ENCODE measurements around the gene SORCS1. TPM values are rescaled to one million over a fixed set of nuclear protein-coding genes. Genes with fewer than 3 reads are reported as not detected.

SORCS1 gene
- total and polyA plus RNA-seq, 2 experiments from 2014 or later, result 2.9 to 8.9 TPM

DNA sequence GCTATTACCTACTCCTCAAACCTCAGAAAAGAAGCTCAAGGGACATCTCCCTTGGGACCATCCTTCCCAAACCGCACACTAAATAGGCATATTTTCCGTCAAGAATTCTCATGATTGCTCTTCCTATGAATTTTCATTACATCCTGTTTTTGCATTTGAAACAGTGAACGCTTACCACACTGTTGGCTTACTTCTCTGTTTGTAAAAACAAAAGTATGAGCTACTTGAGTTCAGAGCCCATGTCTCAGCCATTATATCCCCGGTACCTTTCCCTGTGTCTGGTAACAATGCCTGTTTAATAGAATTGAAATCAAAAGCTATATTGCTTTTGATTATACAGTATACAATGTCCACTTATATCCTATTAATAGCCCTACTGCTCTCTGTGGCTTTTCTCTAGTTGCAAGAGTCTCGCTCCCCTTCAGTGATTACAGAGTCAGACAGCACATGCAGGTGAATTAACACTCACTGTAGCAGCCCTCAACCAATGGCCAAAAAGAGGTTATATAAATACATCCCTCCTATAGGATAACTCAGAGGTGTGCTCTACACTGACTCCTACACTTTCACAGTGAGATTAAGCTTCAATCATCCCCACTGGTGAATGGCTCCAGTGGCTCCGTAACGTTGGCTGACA, 264.4 kb downstream of the SORCS1 start:
- Histone ChIP-seq H3K27me3 (ENCODE audit: insufficient read depth) (no peaks in the 10 kb centered on the region), H2AFZ (no peak overlapping the region), H3K79me2 (replicated peaks; ENCODE audit: insufficient read depth) (no peaks in the 10 kb centered on the region), H3K4me2 (no peak overlapping the region), H3K4me3 (no peak overlapping the region), H3K27ac (ENCODE audit: low read depth) (no peak overlapping the region), H4K20me1 (replicated peaks; ENCODE audit: insufficient read depth) (no peaks in the 10 kb centered on the region), H3F3A (replicated peaks; ENCODE audit: low read depth) (no peaks in the 10 kb centered on the region), H3K36me3 (ENCODE audit: insufficient read depth) (no peaks in the 10 kb centered on the region), H3K9me2 (ENCODE audit: insufficient read depth) (no peaks in the 10 kb centered on the region), H3K4me1 (ENCODE audit: insufficient read depth) (peaks cover 17% of the 10 kb centered on the region)
- Mint-ChIP-seq H3K4me1 (peaks cover 17% of the 10 kb centered on the region), H3K27me3 (ENCODE audit: insufficient read depth, low read depth, poor library complexity) (no peaks in the 10 kb centered on the region), H3K36me3 (ENCODE audit: low read depth) (no peaks in the 10 kb centered on the region), H3K9me3 (no peaks in the 10 kb centered on the region), H3K27ac (no peak overlapping the region), H3K4me3 (no peak overlapping the region)
- no peak for DNase-seq (ENCODE audit: low spot score)
- no peak for ATAC-seq
- TF ChIP-seq, protein P1, sequence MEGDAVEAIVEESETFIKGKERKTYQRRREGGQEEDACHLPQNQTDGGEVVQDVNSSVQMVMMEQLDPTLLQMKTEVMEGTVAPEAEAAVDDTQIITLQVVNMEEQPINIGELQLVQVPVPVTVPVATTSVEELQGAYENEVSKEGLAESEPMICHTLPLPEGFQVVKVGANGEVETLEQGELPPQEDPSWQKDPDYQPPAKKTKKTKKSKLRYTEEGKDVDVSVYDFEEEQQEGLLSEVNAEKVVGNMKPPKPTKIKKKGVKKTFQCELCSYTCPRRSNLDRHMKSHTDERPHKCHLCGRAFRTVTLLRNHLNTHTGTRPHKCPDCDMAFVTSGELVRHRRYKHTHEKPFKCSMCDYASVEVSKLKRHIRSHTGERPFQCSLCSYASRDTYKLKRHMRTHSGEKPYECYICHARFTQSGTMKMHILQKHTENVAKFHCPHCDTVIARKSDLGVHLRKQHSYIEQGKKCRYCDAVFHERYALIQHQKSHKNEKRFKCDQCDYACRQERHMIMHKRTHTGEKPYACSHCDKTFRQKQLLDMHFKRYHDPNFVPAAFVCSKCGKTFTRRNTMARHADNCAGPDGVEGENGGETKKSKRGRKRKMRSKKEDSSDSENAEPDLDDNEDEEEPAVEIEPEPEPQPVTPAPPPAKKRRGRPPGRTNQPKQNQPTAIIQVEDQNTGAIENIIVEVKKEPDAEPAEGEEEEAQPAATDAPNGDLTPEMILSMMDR (conservative IDR thresholded peaks at IDR 0.05; ENCODE audit: low read depth in 2 of 2), result no peak
- TF ChIP-seq, protein P2, sequence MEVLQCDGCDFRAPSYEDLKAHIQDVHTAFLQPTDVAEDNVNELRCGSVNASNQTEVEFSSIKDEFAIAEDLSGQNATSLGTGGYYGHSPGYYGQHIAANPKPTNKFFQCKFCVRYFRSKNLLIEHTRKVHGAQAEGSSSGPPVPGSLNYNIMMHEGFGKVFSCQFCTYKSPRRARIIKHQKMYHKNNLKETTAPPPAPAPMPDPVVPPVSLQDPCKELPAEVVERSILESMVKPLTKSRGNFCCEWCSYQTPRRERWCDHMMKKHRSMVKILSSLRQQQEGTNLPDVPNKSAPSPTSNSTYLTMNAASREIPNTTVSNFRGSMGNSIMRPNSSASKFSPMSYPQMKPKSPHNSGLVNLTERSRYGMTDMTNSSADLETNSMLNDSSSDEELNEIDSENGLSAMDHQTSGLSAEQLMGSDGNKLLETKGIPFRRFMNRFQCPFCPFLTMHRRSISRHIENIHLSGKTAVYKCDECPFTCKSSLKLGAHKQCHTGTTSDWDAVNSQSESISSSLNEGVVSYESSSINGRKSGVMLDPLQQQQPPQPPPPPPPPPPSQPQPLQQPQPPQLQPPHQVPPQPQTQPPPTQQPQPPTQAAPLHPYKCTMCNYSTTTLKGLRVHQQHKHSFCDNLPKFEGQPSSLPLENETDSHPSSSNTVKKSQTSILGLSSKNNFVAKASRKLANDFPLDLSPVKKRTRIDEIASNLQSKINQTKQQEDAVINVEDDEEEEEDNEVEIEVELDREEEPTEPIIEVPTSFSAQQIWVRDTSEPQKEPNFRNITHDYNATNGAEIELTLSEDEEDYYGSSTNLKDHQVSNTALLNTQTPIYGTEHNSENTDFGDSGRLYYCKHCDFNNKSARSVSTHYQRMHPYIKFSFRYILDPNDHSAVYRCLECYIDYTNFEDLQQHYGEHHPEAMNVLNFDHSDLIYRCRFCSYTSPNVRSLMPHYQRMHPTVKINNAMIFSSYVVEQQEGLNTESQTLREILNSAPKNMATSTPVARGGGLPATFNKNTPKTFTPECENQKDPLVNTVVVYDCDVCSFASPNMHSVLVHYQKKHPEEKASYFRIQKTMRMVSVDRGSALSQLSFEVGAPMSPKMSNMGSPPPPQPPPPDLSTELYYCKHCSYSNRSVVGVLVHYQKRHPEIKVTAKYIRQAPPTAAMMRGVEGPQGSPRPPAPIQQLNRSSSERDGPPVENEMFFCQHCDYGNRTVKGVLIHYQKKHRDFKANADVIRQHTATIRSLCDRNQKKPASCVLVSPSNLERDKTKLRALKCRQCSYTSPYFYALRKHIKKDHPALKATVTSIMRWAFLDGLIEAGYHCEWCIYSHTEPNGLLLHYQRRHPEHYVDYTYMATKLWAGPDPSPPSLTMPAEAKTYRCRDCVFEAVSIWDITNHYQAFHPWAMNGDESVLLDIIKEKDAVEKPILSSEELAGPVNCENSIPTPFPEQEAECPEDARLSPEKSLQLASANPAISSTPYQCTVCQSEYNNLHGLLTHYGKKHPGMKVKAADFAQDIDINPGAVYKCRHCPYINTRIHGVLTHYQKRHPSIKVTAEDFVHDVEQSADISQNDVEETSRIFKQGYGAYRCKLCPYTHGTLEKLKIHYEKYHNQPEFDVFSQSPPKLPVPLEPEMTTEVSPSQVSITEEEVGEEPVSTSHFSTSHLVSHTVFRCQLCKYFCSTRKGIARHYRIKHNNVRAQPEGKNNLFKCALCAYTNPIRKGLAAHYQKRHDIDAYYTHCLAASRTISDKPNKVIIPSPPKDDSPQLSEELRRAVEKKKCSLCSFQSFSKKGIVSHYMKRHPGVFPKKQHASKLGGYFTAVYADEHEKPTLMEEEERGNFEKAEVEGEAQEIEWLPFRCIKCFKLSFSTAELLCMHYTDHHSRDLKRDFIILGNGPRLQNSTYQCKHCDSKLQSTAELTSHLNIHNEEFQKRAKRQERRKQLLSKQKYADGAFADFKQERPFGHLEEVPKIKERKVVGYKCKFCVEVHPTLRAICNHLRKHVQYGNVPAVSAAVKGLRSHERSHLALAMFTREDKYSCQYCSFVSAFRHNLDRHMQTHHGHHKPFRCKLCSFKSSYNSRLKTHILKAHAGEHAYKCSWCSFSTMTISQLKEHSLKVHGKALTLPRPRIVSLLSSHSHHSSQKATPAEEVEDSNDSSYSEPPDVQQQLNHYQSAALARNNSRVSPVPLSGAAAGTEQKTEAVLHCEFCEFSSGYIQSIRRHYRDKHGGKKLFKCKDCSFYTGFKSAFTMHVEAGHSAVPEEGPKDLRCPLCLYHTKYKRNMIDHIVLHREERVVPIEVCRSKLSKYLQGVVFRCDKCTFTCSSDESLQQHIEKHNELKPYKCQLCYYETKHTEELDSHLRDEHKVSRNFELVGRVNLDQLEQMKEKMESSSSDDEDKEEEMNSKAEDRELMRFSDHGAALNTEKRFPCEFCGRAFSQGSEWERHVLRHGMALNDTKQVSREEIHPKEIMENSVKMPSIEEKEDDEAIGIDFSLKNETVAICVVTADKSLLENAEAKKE (CRISPR knock-in tag; IDR thresholded peaks at IDR 0.05), result no peak
- TF ChIP-seq, protein P3, sequence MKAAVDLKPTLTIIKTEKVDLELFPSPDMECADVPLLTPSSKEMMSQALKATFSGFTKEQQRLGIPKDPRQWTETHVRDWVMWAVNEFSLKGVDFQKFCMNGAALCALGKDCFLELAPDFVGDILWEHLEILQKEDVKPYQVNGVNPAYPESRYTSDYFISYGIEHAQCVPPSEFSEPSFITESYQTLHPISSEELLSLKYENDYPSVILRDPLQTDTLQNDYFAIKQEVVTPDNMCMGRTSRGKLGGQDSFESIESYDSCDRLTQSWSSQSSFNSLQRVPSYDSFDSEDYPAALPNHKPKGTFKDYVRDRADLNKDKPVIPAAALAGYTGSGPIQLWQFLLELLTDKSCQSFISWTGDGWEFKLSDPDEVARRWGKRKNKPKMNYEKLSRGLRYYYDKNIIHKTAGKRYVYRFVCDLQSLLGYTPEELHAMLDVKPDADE (IDR thresholded peaks at IDR 0.05), result no peak
- no peak for TF ChIP-seq NANOG (IDR thresholded peaks at IDR 0.05; ENCODE audit: borderline replicate concordance)
- TF ChIP-seq, protein P4, sequence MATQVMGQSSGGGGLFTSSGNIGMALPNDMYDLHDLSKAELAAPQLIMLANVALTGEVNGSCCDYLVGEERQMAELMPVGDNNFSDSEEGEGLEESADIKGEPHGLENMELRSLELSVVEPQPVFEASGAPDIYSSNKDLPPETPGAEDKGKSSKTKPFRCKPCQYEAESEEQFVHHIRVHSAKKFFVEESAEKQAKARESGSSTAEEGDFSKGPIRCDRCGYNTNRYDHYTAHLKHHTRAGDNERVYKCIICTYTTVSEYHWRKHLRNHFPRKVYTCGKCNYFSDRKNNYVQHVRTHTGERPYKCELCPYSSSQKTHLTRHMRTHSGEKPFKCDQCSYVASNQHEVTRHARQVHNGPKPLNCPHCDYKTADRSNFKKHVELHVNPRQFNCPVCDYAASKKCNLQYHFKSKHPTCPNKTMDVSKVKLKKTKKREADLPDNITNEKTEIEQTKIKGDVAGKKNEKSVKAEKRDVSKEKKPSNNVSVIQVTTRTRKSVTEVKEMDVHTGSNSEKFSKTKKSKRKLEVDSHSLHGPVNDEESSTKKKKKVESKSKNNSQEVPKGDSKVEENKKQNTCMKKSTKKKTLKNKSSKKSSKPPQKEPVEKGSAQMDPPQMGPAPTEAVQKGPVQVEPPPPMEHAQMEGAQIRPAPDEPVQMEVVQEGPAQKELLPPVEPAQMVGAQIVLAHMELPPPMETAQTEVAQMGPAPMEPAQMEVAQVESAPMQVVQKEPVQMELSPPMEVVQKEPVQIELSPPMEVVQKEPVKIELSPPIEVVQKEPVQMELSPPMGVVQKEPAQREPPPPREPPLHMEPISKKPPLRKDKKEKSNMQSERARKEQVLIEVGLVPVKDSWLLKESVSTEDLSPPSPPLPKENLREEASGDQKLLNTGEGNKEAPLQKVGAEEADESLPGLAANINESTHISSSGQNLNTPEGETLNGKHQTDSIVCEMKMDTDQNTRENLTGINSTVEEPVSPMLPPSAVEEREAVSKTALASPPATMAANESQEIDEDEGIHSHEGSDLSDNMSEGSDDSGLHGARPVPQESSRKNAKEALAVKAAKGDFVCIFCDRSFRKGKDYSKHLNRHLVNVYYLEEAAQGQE (IDR thresholded peaks at IDR 0.05; ENCODE audit: unreplicated experiment), result no peak

Data from GM23338 (cell line).